Body of pancreas (tissue), 4 donors: Measurements from ENCODE around the gene SDHAF1. TPM values are rescaled to one million over a fixed set of nuclear protein-coding genes. Genes with fewer than 3 reads are reported as not detected.

Source experiments
- ATAC-seq: fragments of 150-250 bp; one replicate; pipeline ENCODE4 v1.9.1; 2016
- DNase-seq, 4 donors: peaks; one replicate each; pipeline ENCODE4 v3.0.0-alpha.2; 2019
- H3K27ac ChIP-seq, 4 donors: fragments of 200-600 bp; sonication (generic); 1 replicate in 3 of 4; 2 replicates in 1 of 4; pipeline versions ENCODE4 v1.5.1 to v1.6.1; 2016 to 2019; ENCODE audit warnings: mild to moderate bottlenecking in 1 of 4, mixed read lengths in 1 of 4, moderate library complexity in 1 of 4
- H3K27me3 ChIP-seq, 2 donors: fragments of 200-600 bp; sonication (generic); one replicate each; pipeline ENCODE4 v1.6.0; 2016; ENCODE audit warnings: mild to moderate bottlenecking in 1 of 2
- H3K36me3 ChIP-seq, 2 donors: fragments of 200-600 bp; sonication (generic); replicated peaks in 1 of 2; 2 replicates each; pipeline ENCODE4 v1.5.1; 2016; ENCODE audit warnings: low read depth in 2 of 2; ENCODE audit not compliant: insufficient read depth in 1 of 2
- H3K4me1 ChIP-seq: fragments of 200-600 bp; sonication (generic); one replicate; pipeline ENCODE4 v1.6.0; 2016
- H3K4me3 ChIP-seq, 2 donors: fragments of 200-600 bp; sonication (generic); 1 replicate in 1 of 2; 2 replicates in 1 of 2; pipeline ENCODE4 v1.5.1; 2016 to 2019
- H3K9me3 ChIP-seq, 3 donors: fragments of 200-600 bp; sonication (generic); 1 replicate in 2 of 3; 2 replicates in 1 of 3; pipeline ENCODE4 v1.5.1; 2016
- CTCF ChIP-seq, 7 experiments: fragments of 450-650 bp in 4 of 7; fragments of 200-600 bp in 3 of 7; sonication (generic) in 3 of 7; IDR thresholded peaks; one replicate each; pipeline ENCODE4 v1.5.1; 2016 to 2019; ENCODE audit warnings: antibody characterized with exemption in 7 of 7
- POLR2A ChIP-seq, 3 donors: fragments of 450-650 bp; IDR thresholded peaks; one replicate each; pipeline ENCODE4 v1.6.1; 2016; ENCODE audit warnings: antibody characterized with exemption in 3 of 3, mild to moderate bottlenecking in 2 of 3
- WGBS, 2 donors: methylation state at CpG; one replicate each; pipeline ENCODE4 v1.1.5; 2017; 5-methylcytosine and 5-hydroxymethylcytosine counted together
- intact Hi-C: fragments of 100-400 bp; cut with DNase I; formaldehyde crosslinking; loops from one replicate; pipeline ENCODE4 v1.15.1; 2023
- total RNA-seq, 2 donors: library from RNA; depleted of rRNA; stranded (reverse); fragments of >200 nt; gene quantifications; one replicate each; pipeline ENCODE4 v1.1.0, GENCODE V29; 2016

SDHAF1 gene
- total RNA-seq, 2 donors from 2014 or later, result 33.9 to 39.2 TPM

GRCh38 chr19:35958660-35959039 lies 36.3 kb upstream of the SDHAF1 start:
- ATAC-seq (no peak), DNase-seq (no peak)
- H3K9me3 ChIP-seq, result no peaks in the 10 kb centered on the region
- intact Hi-C loops, result no loop called here
- WGBS, 2 donors, result 34 to 35% methylated on average over 13 to 15 of the region's 15 CpGs
- H3K27ac ChIP-seq, result no peak overlapping the region
- no peaks in the 10 kb centered on the region for H3K36me3 ChIP-seq
- H3K27me3 ChIP-seq, result peaks cover 0 to 11% of the 10 kb centered on the region in 2 donors
- peaks cover 11% of the 10 kb centered on the region for H3K4me1 ChIP-seq
- no peak overlapping the region for H3K4me3 ChIP-seq
- no peak for TF ChIP-seq CTCF (IDR thresholded peaks at IDR 0.05)
- no peak for TF ChIP-seq POLR2A (IDR thresholded peaks at IDR 0.05)

GRCh38 chr19:35959040-35959967 lies 35.7 kb upstream of the SDHAF1 start:
- Histone ChIP-seq H3K4me1 (peaks cover 11% of the 10 kb centered on the region), H3K36me3 (no peaks in the 10 kb centered on the region), H3K27me3 (peaks cover 0 to 11% of the 10 kb centered on the region in 2 donors), H3K27ac (no peak overlapping the region), H3K4me3 (no peak overlapping the region), H3K9me3 (no peaks in the 10 kb centered on the region)
- intact Hi-C loops, result no loop called here
- TF ChIP-seq POLR2A (IDR thresholded peaks at IDR 0.05) (no peak), CTCF (IDR thresholded peaks at IDR 0.05) (peak in 3 of 7 experiments; percentile 11 to 31 (median 12))
- ATAC-seq (no peak), DNase-seq (peak in 2 of 4 donors; percentile 24 to 39)
- WGBS, 2 donors, result 0 to 9% methylated on average over 1 to 87 of the region's 97 CpGs

DNA sequence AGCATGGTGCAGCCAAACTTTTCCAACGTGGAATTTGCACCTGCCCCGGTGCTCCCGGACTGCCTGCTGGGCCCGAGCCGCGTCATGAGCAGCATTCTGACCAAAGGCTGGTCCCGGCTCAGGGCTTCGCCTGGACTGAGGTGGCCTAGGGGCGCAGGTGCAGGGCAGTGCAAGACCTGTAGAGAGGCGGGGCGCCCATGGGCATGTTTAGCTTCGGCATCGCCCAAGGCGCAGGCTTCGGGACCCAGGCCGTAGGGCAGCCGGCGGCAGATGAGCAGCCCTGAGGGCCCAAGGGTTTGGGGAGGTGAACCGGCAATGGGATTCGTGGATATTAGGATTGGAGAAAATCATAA lies 35.0 kb upstream of the SDHAF1 start:
- Histone ChIP-seq H3K4me1 (peaks cover 11% of the 10 kb centered on the region), H3K36me3 (no peaks in the 10 kb centered on the region), H3K4me3 (no peak overlapping the region), H3K9me3 (no peaks in the 10 kb centered on the region), H3K27ac (no peak overlapping the region), H3K27me3 (peaks cover 0 to 11% of the 10 kb centered on the region in 2 donors)
- DNase-seq (no peak), ATAC-seq (no peak)
- intact Hi-C loops, result no loop called here
- 27 to 41% methylated on average over 11 to 19 of the region's 20 CpGs for WGBS, 2 donors
- TF ChIP-seq CTCF (IDR thresholded peaks at IDR 0.05), result no peak
- TF ChIP-seq POLR2A (IDR thresholded peaks at IDR 0.05), result no peak

GRCh38 chr19:35960432-35960972 lies 34.5 kb upstream of the SDHAF1 start:
- peaks cover 11% of the 10 kb centered on the region for H3K4me1 ChIP-seq
- TF ChIP-seq CTCF (IDR thresholded peaks at IDR 0.05) (no peak), POLR2A (IDR thresholded peaks at IDR 0.05) (no peak)
- peaks cover 0 to 11% of the 10 kb centered on the region in 2 donors for H3K27me3 ChIP-seq
- no peaks in the 10 kb centered on the region for H3K36me3 ChIP-seq
- no peak for ATAC-seq
- no peaks in the 10 kb centered on the region for H3K9me3 ChIP-seq
- H3K27ac ChIP-seq, result no peak overlapping the region
- intact Hi-C loops, result no loop called here
- 74 to 75% methylated on average over 7 of the region's 7 CpGs for WGBS, 2 donors
- DNase-seq, result no peak
- H3K4me3 ChIP-seq, result no peak overlapping the region
